GM18519 (cell line): Measurements from ENCODE around the gene PARD3B.

Source experiments
- ATAC-seq: cut with Tn5 transposase; IDR thresholded peaks from one replicate; pipeline ENCODE4 v1.9.1; 2021; ENCODE audit warnings: mild to moderate bottlenecking, moderate library complexity; ENCODE audit not compliant: unreplicated experiment, low FRiP score

The PARD3B gene

GRCh38 chr2:205496772-205497171 is 951.5 kb downstream of the PARD3B start:
- no peak for ATAC-seq

GRCh38 chr2:205499006-205499405 is 953.7 kb downstream of the PARD3B start:
- no peak for ATAC-seq

DNA sequence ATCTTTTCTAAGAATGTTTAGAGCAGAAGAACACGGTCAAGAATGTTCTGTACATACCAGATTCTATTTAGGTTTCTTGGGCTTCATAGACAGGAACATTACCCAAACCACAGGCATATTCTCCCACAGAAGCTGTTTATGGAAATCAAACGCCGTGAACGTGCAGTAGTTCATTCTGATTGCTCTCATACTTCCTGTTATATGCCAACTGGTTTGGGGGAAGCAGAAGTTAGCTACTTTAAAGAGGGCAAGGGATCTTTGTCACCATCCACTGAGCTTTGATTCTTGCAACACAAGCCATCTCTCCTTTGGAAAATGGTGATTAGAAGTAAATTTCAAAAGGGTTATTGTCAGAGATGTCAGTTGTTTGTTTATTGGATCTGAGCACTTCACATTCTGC is 954.8 kb downstream of the PARD3B start:
- no peak for ATAC-seq

- no peak for ATAC-seq
These were observed 955.7 kb downstream of the PARD3B start for GRCh38 chr2:205500951-205501350.

- no peak for ATAC-seq
These were observed 956.6 kb downstream of the PARD3B start for GRCh38 chr2:205501826-205502225.

GRCh38 chr2:205505371-205505770 is 960.1 kb downstream of the PARD3B start:
- ATAC-seq: no peak

DNA sequence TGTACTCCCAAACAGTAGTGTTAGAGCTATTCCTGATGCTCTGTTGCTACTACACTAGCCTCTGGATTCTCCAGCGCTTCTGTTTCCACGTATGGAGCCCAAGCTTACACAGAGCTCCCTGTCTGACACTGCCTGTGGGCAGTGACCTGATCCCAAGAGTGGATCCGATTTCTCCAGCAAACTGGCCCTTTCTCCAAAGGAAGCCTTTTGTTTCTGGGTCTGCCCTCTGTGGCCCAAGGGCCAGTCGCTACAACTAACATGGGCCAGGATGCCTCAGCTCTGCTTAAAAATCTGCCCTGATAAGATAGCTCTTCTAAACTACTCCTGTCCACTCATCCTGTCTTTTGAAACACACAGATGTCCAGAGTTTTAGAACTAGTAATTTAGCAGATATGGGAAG is 964.4 kb downstream of the PARD3B start:
- no peak for ATAC-seq

GRCh38 chr2:205510345-205510744 is 965.1 kb downstream of the PARD3B start:
- ATAC-seq: no peak

DNA sequence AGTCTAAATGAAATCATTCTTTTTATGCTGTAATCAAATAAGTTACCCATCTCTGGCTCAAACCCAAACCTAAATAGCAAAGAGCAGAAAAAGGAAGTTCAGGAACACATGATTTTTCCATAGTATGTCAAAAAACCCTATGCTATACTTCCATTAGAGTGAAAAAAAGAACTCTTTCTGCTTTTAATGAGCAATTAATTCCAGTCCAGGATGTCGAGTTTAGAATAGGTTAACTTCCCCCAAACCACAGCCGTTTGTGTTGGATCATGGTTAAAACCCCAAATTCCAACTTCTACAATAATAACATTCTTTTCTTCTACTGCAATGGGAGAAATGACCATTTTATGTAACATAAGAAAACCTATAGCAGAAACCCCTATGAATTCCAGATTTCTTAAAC is 965.9 kb downstream of the PARD3B start:
- ATAC-seq: no peak

DNA sequence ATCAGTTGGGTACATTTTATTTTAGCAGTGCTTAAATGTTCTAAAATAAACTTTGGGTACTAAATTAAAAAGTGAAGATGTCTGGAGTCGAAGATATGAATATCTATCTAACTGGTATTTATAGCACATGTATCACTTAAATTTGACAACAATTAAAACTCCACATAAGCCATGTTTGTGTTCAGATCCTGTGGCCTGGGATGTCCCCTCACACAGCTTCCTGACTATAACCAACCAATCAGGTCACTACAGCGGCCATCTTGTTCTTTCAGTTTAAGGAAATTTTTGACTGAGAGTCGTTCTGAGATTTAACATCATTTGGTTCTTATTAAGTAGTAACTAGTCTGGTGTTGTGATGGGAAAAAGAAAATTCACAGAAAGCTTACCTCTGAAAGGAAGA is 966.4 kb downstream of the PARD3B start:
- no peak for ATAC-seq

- no peak for ATAC-seq
These were observed 975.0 kb downstream of the PARD3B start for GRCh38 chr2:205520311-205520710.

DNA sequence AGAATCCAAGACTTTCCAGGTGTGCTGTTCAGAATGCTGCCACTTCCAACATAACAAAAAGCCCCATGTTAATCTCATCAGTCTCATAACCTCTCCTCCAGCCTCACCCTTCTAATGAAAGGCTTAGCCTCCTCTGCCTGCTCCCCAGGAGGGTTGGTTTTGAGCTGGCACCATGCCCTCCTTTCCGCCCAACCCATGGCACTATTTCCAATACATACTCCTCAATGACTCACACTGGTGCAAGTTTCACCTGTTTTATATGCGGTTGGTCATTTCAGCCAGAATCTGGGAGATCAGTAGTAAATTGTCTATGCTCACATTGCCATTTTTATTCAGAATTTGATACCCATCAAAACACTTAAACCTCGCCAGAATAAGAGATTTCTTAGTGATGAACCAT is 979.4 kb downstream of the PARD3B start:
- ATAC-seq: no peak

DNA sequence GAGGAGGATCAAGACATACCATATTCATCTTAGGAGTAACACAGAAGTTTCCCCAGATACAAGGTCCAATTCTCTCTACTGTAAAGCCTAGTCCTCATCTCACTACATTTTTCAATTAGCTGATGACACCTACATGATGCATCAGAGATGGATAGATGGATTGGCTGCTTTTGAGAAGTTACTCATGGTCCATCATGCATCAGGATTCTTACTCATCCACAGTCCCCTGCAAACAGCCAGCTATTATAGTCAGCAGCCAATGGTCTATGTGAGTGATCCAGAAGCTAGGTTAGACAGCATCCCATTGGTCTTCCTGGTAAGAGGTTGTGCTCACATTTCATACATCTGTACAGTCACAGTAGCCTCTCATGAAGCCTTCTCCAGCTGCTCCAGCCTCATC is 982.5 kb downstream of the PARD3B start:
- no peak for ATAC-seq

DNA sequence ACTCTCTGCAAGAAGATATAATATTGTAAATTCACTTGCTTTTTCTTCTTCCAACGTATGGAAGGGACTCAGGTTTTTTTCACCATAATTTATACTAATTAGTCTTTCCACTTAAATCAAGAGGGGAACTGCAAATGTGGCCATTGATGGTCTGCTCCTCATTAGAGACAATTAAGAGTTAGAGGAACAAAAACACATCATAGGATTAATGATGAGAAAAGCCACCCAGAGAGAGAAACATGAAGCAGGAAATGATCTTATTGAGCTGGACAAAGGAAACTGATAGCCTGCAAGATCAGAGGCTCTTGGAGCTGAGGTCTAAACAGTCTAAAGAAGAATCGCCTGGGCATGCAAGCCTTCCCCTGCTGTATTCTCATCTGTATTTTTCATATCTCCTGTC is 985.8 kb downstream of the PARD3B start:
- ATAC-seq: no peak

GRCh38 chr2:205531489-205532148 is 986.3 kb downstream of the PARD3B start:
- no peak for ATAC-seq

DNA sequence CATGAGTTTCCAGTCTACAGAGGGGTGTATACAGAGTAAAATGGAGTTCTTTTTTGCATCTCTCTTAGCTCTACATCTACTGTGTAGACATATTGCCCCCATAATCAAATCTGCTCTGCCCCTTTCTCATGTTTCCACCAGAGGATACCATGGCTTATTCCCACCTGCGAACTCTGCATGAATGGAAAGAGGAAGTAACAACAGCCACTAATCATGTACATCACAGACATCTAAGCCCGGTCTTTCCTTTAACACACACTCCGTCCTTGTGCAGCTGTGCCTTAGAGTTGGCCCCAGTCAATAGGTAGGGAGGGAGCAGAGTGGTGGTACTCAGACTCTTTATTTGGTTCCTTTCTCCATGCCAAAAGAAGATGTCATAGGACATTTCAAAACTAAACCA is 989.7 kb downstream of the PARD3B start:
- ATAC-seq: no peak

GRCh38 chr2:205539603-205540002 is 994.3 kb downstream of the PARD3B start:
- no peak for ATAC-seq

- no peak for ATAC-seq
These were observed 994.8 kb downstream of the PARD3B start for GRCh38 chr2:205540036-205540435.

DNA sequence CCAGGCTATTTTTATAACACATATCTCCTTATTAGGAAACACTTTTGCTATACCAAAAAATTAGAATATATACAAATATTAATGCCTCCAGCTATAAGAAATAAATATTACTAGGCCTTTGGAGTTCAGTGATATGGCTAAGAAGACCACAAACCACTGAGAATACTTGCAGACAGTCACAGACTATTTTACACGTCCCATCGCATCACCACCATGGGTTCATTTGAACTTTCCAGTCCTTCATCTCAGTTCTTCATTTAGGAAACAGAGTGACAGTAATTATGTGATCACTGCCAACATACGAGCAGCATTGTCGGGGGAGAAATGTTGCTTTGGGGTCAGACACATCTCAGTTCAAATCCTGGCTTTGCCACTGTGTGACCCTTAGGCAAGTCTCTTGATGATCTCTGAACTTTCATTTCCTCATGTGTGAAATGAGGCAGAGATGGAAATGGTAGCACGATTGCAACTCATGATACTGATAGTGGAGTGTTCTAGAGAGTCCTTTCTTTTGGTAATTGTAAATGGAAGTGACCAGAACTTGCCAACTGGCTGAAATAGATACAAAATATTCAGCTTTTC is 998.1 kb downstream of the PARD3B start:
- no peak for ATAC-seq

GRCh38 chr2:205543937-205544702 is 998.8 kb downstream of the PARD3B start:
- ATAC-seq: no peak

- ATAC-seq: no peak
These were observed 1000.9 kb downstream of the PARD3B start for GRCh38 chr2:205545971-205546816.
